ENCODE measurements around the gene DIP2B. TPM values are rescaled to one million over a fixed set of nuclear protein-coding genes. Genes with fewer than 3 reads are reported as not detected.

DIP2B gene
- polyA plus RNA-seq, 2 of the 4 experiments (the other 2 are of a cell fraction) = 16.9 to 29.3 TPM

- TF ChIP-seq CTCF (IDR thresholded peaks at IDR 0.05) = no peak
Observed at GRCh38 chr12:50508414-50508813, 3.6 kb downstream of the DIP2B start (continued).

- DNase-seq (ENCODE audit: low read depth in 1 of 2, low spot score in 1 of 2) (no peak), FAIRE-seq (no peak), ATAC-seq (no peak)
- H3K4me1 ChIP-seq = peaks cover 43% of the 10 kb centered on the region
- TF ChIP-seq POLR2A (IDR thresholded peaks at IDR 0.05; ENCODE audit: low read length) (no peak), HOXA7 (CRISPR knock-in tag; IDR thresholded peaks at IDR 0.05) (no peak), PBX3 (IDR thresholded peaks at IDR 0.05) (no peak), FOSL2 (IDR thresholded peaks at IDR 0.05) (no peak), FOSL2 (CRISPR knock-in tag; IDR thresholded peaks at IDR 0.05) (no peak), CHD2 (IDR thresholded peaks at IDR 0.05; ENCODE audit: low read length, partially characterized antibody) (no peak), GATA3 (IDR thresholded peaks at IDR 0.05; ENCODE audit: borderline replicate concordance) (no peak), HMGXB4 (CRISPR knock-in tag; IDR thresholded peaks at IDR 0.05; ENCODE audit: borderline replicate concordance) (no peak), CBX2 (IDR thresholded peaks at IDR 0.05; ENCODE audit: borderline replicate concordance, low read depth) (no peak), USF2 (IDR thresholded peaks at IDR 0.05) (no peak)
- ChIA-PET CTCF (interaction anchor here (0.9 to 8.4 kb wide), 7 partner anchors 20 to 133 kb away, joined by 3 to 182 read pairs (median 3); no protein-coding TSS in a partner anchor), POLR2A (no interaction called here)
- H3K27ac ChIP-seq = 0 out of 6 replicates have a peak overlapping the region, but pooled peaks of 1 of the 2 experiments have one; percentile 8
- peak overlapping the region; percentile 40 for H3K4me2 ChIP-seq
- WGBS (ENCODE audit: missing lambda C conversion rate) = 52% methylated on average over 7 of the region's 7 CpGs
- no peaks in the 10 kb centered on the region for H3K9me3 ChIP-seq
- no peak overlapping the region for H3K4me3 ChIP-seq
Observed at GRCh38 chr12:50508970-50509663, 4.3 kb downstream of the DIP2B start.

GRCh38 chr12:50514526-50515276, 9.9 kb downstream of the DIP2B start:
- no peak for FAIRE-seq
- no peak for ATAC-seq
- TF ChIP-seq E2F6 (IDR thresholded peaks at IDR 0.05; ENCODE audit: borderline replicate concordance, low read depth) (no peak), EHF (CRISPR knock-in tag; IDR thresholded peaks at IDR 0.05) (no peak), ZNF302 (CRISPR knock-in tag; IDR thresholded peaks at IDR 0.05) (no peak), GATA3 (IDR thresholded peaks at IDR 0.05; ENCODE audit: borderline replicate concordance) (no peak), KDM1A (IDR thresholded peaks at IDR 0.05; ENCODE audit: low read depth) (no peak), MAX (IDR thresholded peaks at IDR 0.05) (no peak), CBX2 (IDR thresholded peaks at IDR 0.05; ENCODE audit: borderline replicate concordance, low read depth) (no peak), MAFK (IDR thresholded peaks at IDR 0.05; ENCODE audit: partially characterized antibody) (no peak), ATOH8 (CRISPR knock-in tag; IDR thresholded peaks at IDR 0.05; ENCODE audit: low read depth) (no peak), PHF8 (IDR thresholded peaks at IDR 0.05; ENCODE audit: borderline replicate concordance, low read depth) (no peak), RARB (CRISPR knock-in tag; IDR thresholded peaks at IDR 0.05) (no peak), NPAS2 (CRISPR knock-in tag; IDR thresholded peaks at IDR 0.05; ENCODE audit: borderline replicate concordance) (no peak), EP300 (IDR thresholded peaks at IDR 0.05) (no peak)

More at GRCh38 chr12:50514526-50515276, 9.9 kb downstream of the DIP2B start:
- Histone ChIP-seq H3K27ac (no peak overlapping the region), H3K4me1 (peaks cover 16% of the 10 kb centered on the region), H3K9me3 (no peaks in the 10 kb centered on the region), H3K4me3 (no peak overlapping the region), H3K4me2 (no peak overlapping the region)
- ChIA-PET POLR2A (no interaction called here), CTCF (interaction anchor here (0.7 to 2.2 kb wide), 5 partner anchors 9 to 273 kb away, joined by 3 to 21 read pairs (median 3); partner anchors contain the start of gene DIP2B)
- DNase-seq (ENCODE audit: low read depth in 1 of 2, low spot score in 1 of 2) = no peak
- WGBS (ENCODE audit: missing lambda C conversion rate) = 94% methylated on average over 4 of the region's 4 CpGs

Measured in A549 (cell line).